Neutrophil (primary cell): ENCODE data around the gene CCDC174.
"Not testable (repeated sequence)": the region's sequence is repeated elsewhere in the genome, so short reads cannot be mapped to it uniquely, and the experiment has no call there.

Experiments used
- H3K27ac ChIP-seq: fragments of 200-600 bp; sonication (generic); 2 replicates; pipeline ENCODE4 v1.5.1; 2016; ENCODE audit warnings: mild to moderate bottlenecking, moderate library complexity
- H3K27me3 ChIP-seq: fragments of 200-600 bp; sonication (generic); 2 replicates; pipeline ENCODE4 v1.6.0; 2016; ENCODE audit warnings: mild to moderate bottlenecking
- H3K36me3 ChIP-seq: fragments of 200-600 bp; sonication (generic); 2 replicates; pipeline ENCODE4 v1.5.1; 2017
- H3K4me1 ChIP-seq, 2 experiments: fragments of 200-600 bp in 1 of 2; sonication (generic) in 1 of 2; 1 replicate in 1 of 2; 2 replicates in 1 of 2; pipeline versions ENCODE4 v1.5.1 to v1.6.1; 2013 to 2016; ENCODE audit warnings: low read depth in 1 of 2, low read length in 1 of 2, mild to moderate bottlenecking in 1 of 2, moderate library complexity in 1 of 2; ENCODE audit not compliant: control insufficient read depth in 1 of 2, insufficient read depth in 1 of 2
- H3K4me3 ChIP-seq, 2 experiments: fragments of 200-600 bp in 1 of 2; sonication (generic) in 1 of 2; 1 replicate in 1 of 2; 2 replicates in 1 of 2; pipeline ENCODE4 v1.5.1; 2013 to 2016; ENCODE audit warnings: low read depth in 1 of 2, low read length in 1 of 2, mild to moderate bottlenecking in 1 of 2, moderate library complexity in 1 of 2
- H3K9me3 ChIP-seq: fragments of 200-600 bp; sonication (generic); 2 replicates; pipeline ENCODE4 v1.5.1; 2016
- CTCF ChIP-seq: fragments of 200-600 bp; sonication (generic); IDR thresholded peaks from 2 replicates; pipeline ENCODE4 v1.5.1; 2016; ENCODE audit warnings: antibody characterized with exemption

The CCDC174 gene

GRCh38 chr3:14647976-14648955, 3.3 kb upstream of the CCDC174 start:
- H3K27ac ChIP-seq: no peak overlapping the region

GRCh38 chr3:14649466-14649865, 2.1 kb upstream of the CCDC174 start:
- H3K4me3 ChIP-seq: no peak overlapping the region
- H3K9me3 ChIP-seq: no peaks in the 10 kb centered on the region
- no peak for TF ChIP-seq CTCF
- no peaks in the 10 kb centered on the region for H3K27me3 ChIP-seq
- H3K36me3 ChIP-seq: peaks cover 7% of the 10 kb centered on the region
- no peak overlapping the region for H3K27ac ChIP-seq
- H3K4me1 ChIP-seq: peaks cover 14 to 28% of the 10 kb centered on the region in 2 experiments

More at GRCh38 chr3:14647976-14648955, 3.3 kb upstream of the CCDC174 start:
- TF ChIP-seq CTCF: no peak
- H3K9me3 ChIP-seq: no peaks in the 10 kb centered on the region
- no peaks in the 10 kb centered on the region for H3K36me3 ChIP-seq
- H3K4me3 ChIP-seq: no peak overlapping the region
- peaks cover 12 to 19% of the 10 kb centered on the region in 2 experiments for H3K4me1 ChIP-seq
- peaks cover 8% of the 10 kb centered on the region for H3K27me3 ChIP-seq

GRCh38 chr3:14650193-14650592, 1.4 kb upstream of the CCDC174 start:
- Histone ChIP-seq H3K4me1 (peaks cover 14 to 28% of the 10 kb centered on the region in 2 experiments), H3K9me3 (no peaks in the 10 kb centered on the region), H3K36me3 (peaks cover 14% of the 10 kb centered on the region), H3K4me3 (no peak overlapping the region), H3K27ac (no peak overlapping the region), H3K27me3 (no peaks in the 10 kb centered on the region)
- TF ChIP-seq CTCF: no peak

DNA sequence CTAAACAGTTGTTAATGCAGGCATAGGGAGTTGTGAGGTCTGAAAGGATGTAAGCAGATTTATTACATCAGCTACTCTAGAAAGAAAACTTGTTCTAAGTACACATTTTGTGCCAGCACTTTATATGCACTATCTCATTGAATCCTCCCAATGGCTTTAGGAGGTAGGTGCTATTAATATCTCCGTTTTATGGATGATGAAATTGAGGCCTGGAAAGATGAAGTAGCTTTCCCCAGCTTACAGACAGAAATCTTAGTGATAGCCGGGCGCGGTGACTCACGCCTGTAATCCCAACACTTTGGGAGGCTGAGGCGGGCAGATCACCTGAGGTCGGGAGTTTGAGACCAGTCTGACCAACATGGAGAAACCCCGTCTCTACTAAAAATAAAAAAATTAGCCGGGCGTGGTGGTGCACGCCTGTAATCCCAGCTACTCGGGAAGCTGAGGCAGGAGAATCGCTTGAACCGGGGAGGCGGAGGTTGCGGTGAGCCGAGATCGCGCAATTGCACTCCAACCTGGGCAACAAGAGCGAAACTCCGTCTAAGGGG, 872 bp downstream of the CCDC174 start:
- Histone ChIP-seq H3K4me3 (peak overlapping the region; percentile 80 to 83), H3K4me1 (peaks cover 14 to 28% of the 10 kb centered on the region in 2 experiments), H3K36me3 (peaks cover 36% of the 10 kb centered on the region), H3K27ac (peak overlapping the region; percentile 95)
- not testable (repeated sequence) for H3K9me3 ChIP-seq, H3K27me3 ChIP-seq

- Histone ChIP-seq H3K9me3 (no peaks in the 10 kb centered on the region), H3K27ac (no peak overlapping the region), H3K4me3 (no peak overlapping the region), H3K36me3 (peaks cover 87% of the 10 kb centered on the region), H3K4me1 (peaks cover 6 to 16% of the 10 kb centered on the region in 2 experiments), H3K27me3 (no peaks in the 10 kb centered on the region)
- TF ChIP-seq CTCF: no peak
These were observed 6.0 kb downstream of the CCDC174 start for GRCh38 chr3:14657579-14657978.

DNA sequence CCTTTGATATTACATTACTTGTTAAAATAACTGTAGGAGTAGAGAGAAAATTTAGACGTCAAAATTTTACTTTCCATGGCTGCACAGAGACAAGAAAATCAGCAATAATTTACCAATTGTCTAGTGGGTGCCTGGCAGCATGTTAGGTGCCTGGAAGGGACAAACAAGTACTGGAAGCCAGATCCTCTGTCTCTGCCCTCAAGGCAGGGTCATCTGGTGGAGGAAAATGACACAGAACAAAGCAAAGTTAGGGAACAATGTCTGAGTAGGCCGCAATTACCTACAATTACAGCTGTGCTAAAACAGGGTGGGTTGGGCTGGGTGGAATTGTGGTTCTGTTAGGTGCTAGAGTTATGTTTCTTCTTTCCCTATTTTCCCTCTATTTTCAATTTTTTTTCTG, 7.4 kb downstream of the CCDC174 start:
- H3K27me3 ChIP-seq: no peaks in the 10 kb centered on the region
- H3K4me1 ChIP-seq: peaks cover 0 to 2% of the 10 kb centered on the region in 2 experiments
- H3K27ac ChIP-seq: no peak overlapping the region
- H3K4me3 ChIP-seq: no peak overlapping the region
- H3K9me3 ChIP-seq: no peaks in the 10 kb centered on the region
- peaks cover 99% of the 10 kb centered on the region for H3K36me3 ChIP-seq
- no peak for TF ChIP-seq CTCF
